ENCODE results near the gene XPR1.

- TF ChIP-seq, protein P1, sequence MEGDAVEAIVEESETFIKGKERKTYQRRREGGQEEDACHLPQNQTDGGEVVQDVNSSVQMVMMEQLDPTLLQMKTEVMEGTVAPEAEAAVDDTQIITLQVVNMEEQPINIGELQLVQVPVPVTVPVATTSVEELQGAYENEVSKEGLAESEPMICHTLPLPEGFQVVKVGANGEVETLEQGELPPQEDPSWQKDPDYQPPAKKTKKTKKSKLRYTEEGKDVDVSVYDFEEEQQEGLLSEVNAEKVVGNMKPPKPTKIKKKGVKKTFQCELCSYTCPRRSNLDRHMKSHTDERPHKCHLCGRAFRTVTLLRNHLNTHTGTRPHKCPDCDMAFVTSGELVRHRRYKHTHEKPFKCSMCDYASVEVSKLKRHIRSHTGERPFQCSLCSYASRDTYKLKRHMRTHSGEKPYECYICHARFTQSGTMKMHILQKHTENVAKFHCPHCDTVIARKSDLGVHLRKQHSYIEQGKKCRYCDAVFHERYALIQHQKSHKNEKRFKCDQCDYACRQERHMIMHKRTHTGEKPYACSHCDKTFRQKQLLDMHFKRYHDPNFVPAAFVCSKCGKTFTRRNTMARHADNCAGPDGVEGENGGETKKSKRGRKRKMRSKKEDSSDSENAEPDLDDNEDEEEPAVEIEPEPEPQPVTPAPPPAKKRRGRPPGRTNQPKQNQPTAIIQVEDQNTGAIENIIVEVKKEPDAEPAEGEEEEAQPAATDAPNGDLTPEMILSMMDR (IDR thresholded peaks at IDR 0.05; ENCODE audit: extremely low read depth in 1 of 2, insufficient read depth in 1 of 2, low read depth in 1 of 2, low read length in 2 of 2), result no peak
- no peak for TF ChIP-seq POLR2A (IDR thresholded peaks at IDR 0.05; ENCODE audit: low read depth, low read length)
- TF ChIP-seq JUN (IDR thresholded peaks at IDR 0.05; ENCODE audit: borderline replicate concordance, insufficient read depth, insufficient read length, low read depth), result no peak
- no peak for TF ChIP-seq POLR2AphosphoS5 (IDR thresholded peaks at IDR 0.05; ENCODE audit: insufficient read depth, low read depth, low read length)
- TF ChIP-seq EZH2 (IDR thresholded peaks at IDR 0.05; ENCODE audit: borderline replicate concordance, low read depth, low read length, severe bottlenecking), result no peak
- TF ChIP-seq FOS (IDR thresholded peaks at IDR 0.05; ENCODE audit: borderline replicate concordance, insufficient read depth, low read length), result no peak
These were observed 206.7 kb downstream of the XPR1 start for GRCh38 chr1:180838535-180838934.

Measured in endothelial cell of umbilical vein (primary cell).